Suprapubic skin (tissue), 3 donors: ENCODE measurements around the gene C11orf54.

Source experiments
- EP300 ChIP-seq: sonication (generic); formaldehyde crosslinking; IDR thresholded peaks from one replicate; pipeline ENCODE4 v1.6.1; 2017; ENCODE audit warnings: antibody characterized with exemption
- POLR2A ChIP-seq, 2 donors: fragments of 450-650 bp; IDR thresholded peaks; one replicate each; pipeline ENCODE4 v1.6.1; 2017; ENCODE audit warnings: antibody characterized with exemption in 2 of 2, mild to moderate bottlenecking in 2 of 2, moderate library complexity in 2 of 2
- TF ChIP-seq, protein P1 (sequence below), 2 donors: fragments of 200-600 bp in 1 of 2; fragments of 450-650 bp in 1 of 2; sonication (generic) in 1 of 2; IDR thresholded peaks; one replicate each; pipeline ENCODE4 v1.5.1; 2016 to 2019; ENCODE audit warnings: antibody characterized with exemption in 2 of 2, mild to moderate bottlenecking in 1 of 2, moderate library complexity in 1 of 2

DNA sequence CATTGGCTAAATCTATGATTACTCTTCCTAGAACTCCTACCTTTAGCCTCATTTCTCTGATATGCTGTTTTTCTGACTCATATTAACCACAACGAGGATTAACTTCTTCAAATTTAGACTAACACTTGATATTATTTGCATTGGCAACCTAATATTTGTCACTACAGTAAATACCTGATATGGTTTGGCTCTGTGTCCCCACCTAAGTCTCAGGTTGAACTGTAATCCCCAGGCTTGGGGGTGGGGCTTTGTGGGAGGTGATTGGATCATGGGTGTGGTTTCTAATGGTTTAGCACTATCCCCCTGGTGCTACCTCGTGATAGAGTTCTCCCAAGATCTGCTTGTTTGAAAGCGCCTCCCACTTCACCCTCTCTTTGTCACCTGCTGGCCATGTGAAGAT is 25.5 kb downstream of the C11orf54 start:
- TF ChIP-seq, protein P1, sequence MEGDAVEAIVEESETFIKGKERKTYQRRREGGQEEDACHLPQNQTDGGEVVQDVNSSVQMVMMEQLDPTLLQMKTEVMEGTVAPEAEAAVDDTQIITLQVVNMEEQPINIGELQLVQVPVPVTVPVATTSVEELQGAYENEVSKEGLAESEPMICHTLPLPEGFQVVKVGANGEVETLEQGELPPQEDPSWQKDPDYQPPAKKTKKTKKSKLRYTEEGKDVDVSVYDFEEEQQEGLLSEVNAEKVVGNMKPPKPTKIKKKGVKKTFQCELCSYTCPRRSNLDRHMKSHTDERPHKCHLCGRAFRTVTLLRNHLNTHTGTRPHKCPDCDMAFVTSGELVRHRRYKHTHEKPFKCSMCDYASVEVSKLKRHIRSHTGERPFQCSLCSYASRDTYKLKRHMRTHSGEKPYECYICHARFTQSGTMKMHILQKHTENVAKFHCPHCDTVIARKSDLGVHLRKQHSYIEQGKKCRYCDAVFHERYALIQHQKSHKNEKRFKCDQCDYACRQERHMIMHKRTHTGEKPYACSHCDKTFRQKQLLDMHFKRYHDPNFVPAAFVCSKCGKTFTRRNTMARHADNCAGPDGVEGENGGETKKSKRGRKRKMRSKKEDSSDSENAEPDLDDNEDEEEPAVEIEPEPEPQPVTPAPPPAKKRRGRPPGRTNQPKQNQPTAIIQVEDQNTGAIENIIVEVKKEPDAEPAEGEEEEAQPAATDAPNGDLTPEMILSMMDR (IDR thresholded peaks at IDR 0.05), result no peak
- TF ChIP-seq POLR2A (IDR thresholded peaks at IDR 0.05), result no peak
- no peak for TF ChIP-seq EP300
